Peyer's patch (tissue), 4 donors: ENCODE measurements around the gene GPR142.

Experiments
- CTCF ChIP-seq, 6 experiments: fragments of 450-650 bp in 4 of 6; fragments of 200-600 bp in 2 of 6; sonication (generic) in 1 of 6; IDR thresholded peaks; one replicate each; pipeline ENCODE4 v1.5.1; 2017 to 2019; ENCODE audit warnings: antibody characterized with exemption in 6 of 6, mild to moderate bottlenecking in 3 of 6, moderate library complexity in 1 of 6
- POLR2A ChIP-seq, 2 donors: fragments of 450-650 bp; IDR thresholded peaks; one replicate each; pipeline ENCODE4 v1.5.1; 2017; ENCODE audit warnings: antibody characterized with exemption in 2 of 2, mild to moderate bottlenecking in 2 of 2, moderate library complexity in 2 of 2

- TF ChIP-seq CTCF (IDR thresholded peaks at IDR 0.05) (no peak), POLR2A (IDR thresholded peaks at IDR 0.05) (no peak)
Observed at GRCh38 chr17:74345433-74346241, 21.7 kb upstream of the GPR142 start.
